HepG2 (cell line): ENCODE data around the gene BCAR3. TPM values are rescaled to one million over a fixed set of nuclear protein-coding genes. Genes with fewer than 3 reads are reported as not detected.

Experiments used
- DPF2 ChIP-seq: sonication (generic); formaldehyde crosslinking; IDR thresholded peaks from 2 replicates; pipeline ENCODE4 v1.4.0; 2020; ENCODE audit warnings: mild to moderate bottlenecking, low read depth, missing genetic modification reagents, borderline replicate concordance
- HOXA9 ChIP-seq: sonication (generic); formaldehyde crosslinking; IDR thresholded peaks from 2 replicates; pipeline ENCODE4 v1.8.1; 2022; ENCODE audit warnings: missing genetic modification reagents, mild to moderate bottlenecking, moderate library complexity, borderline replicate concordance
- PTBP1 ChIP-seq: fragments of 200-400 bp; formaldehyde crosslinking; IDR thresholded peaks from 2 replicates; pipeline ENCODE4 v1.6.1; 2018; ENCODE audit warnings: low read length, low read depth; ENCODE audit not compliant: poor library complexity, severe bottlenecking
- RBFOX2 ChIP-seq: fragments of 200-400 bp; formaldehyde crosslinking; IDR thresholded peaks from 2 replicates; pipeline ENCODE4 v1.6.1; 2017; ENCODE audit warnings: low read depth, mild to moderate bottlenecking, low read length
- RBM39 ChIP-seq: fragments of 200-400 bp; formaldehyde crosslinking; IDR thresholded peaks from one replicate; pipeline ENCODE4 v1.6.1; 2018; ENCODE audit warnings: antibody characterized with exemption, mild to moderate bottlenecking, low read depth, low read length; ENCODE audit not compliant: poor library complexity, severe bottlenecking
- RNF2 ChIP-seq: fragments of 450-650 bp; conservative IDR thresholded peaks from 2 replicates; pipeline ENCODE4 v1.6.1; 2016; ENCODE audit warnings: low read depth
- ZBTB34 ChIP-seq: sonication (generic); formaldehyde crosslinking; IDR thresholded peaks from 2 replicates; pipeline ENCODE4 v1.8.0; 2022; ENCODE audit warnings: mild to moderate bottlenecking, missing genetic modification reagents
- ZBTB40 ChIP-seq, 2 experiments: fragments of 450-650 bp in 1 of 2; sonication (generic) in 1 of 2; formaldehyde crosslinking in 1 of 2; IDR thresholded peaks; 2 replicates each; pipeline versions ENCODE4 v1.6.1 to v1.8.0; 2016 to 2022; ENCODE audit warnings: antibody characterized with exemption in 1 of 2, mild to moderate bottlenecking in 1 of 2, missing genetic modification reagents in 1 of 2
- ZNF234 ChIP-seq: sonication (generic); formaldehyde crosslinking; conservative IDR thresholded peaks from 2 replicates; pipeline ENCODE4 v1.5.1; 2020; ENCODE audit warnings: mild to moderate bottlenecking, missing genetic modification reagents
- ZNF280D ChIP-seq: sonication (generic); formaldehyde crosslinking; IDR thresholded peaks from 2 replicates; pipeline ENCODE4 v1.5.1; 2020; ENCODE audit warnings: mild to moderate bottlenecking, missing genetic modification reagents
- ZNF557 ChIP-seq: sonication (generic); formaldehyde crosslinking; IDR thresholded peaks from 2 replicates; pipeline ENCODE4 v1.4.0; 2020; ENCODE audit warnings: missing genetic modification reagents
- ZNF7 ChIP-seq: IDR thresholded peaks from 2 replicates; pipeline ENCODE4 v1.6.1; 2016; ENCODE audit warnings: missing biosample characterization, missing genetic modification reagents
- polyA plus RNA-seq, 8 experiments: library from polyadenylated mRNA; depleted of rRNA in 3 of 8; stranded (reverse) in 7 of 8; unstranded in 1 of 8; fragments of >200 nt; fragmentation: Illumina TruSeq in 4 of 8; extraction: Trizol in 4 of 8; gene quantifications; 2 replicates each; pipeline versions ENCODE4 v1.2.1 to v1.2.3, GENCODE V29; 2011 to 2016; ENCODE audit warnings: low read depth in 4 of 8, missing spikeins in 1 of 8, mixed read lengths in 1 of 8; ENCODE audit not compliant: insufficient read depth in 1 of 8
- total RNA-seq, 5 experiments: library from RNA; depleted of rRNA; stranded (reverse); fragments of >200 nt; fragmentation: Illumina TruSeq; extraction: Trizol; gene quantifications; 2 replicates each; pipeline ENCODE4 v1.2.3, GENCODE V29; 2016; ENCODE audit warnings: low read depth in 1 of 5
- TF ChIP-seq, protein P1 (sequence below): sonication (generic); formaldehyde crosslinking; IDR thresholded peaks from 2 replicates; pipeline ENCODE4 v1.8.1; 2023; ENCODE audit warnings: mild to moderate bottlenecking, moderate library complexity, missing genetic modification reagents

The BCAR3 gene
- total and polyA plus RNA-seq, 2 of the 13 experiments (the other 11 are each of a cell fraction or from before 2014, with no cell fraction given) = 3.6 to 4.8 TPM

- TF ChIP-seq ZBTB34 (CRISPR knock-in tag) (no peak), RBFOX2 (peak; percentile 22), ZNF557 (CRISPR knock-in tag) (no peak), RNF2 (peak; percentile 49; the same call in 1 of the 2 replicates), ZNF7 (CRISPR knock-in tag) (no peak), ZBTB40 (IDR thresholded peaks at IDR 0.05) (no peak), ZBTB40 (CRISPR knock-in tag; IDR thresholded peaks at IDR 0.05) (no peak), ZNF234 (CRISPR knock-in tag) (no peak), RBM39 (no peak), PTBP1 (no peak), HOXA9 (no peak), ZNF280D (CRISPR knock-in tag) (0 out of 2 replicates have a peak, but pooled peaks have one; percentile 60), DPF2 (no peak)
- TF ChIP-seq, protein P1, sequence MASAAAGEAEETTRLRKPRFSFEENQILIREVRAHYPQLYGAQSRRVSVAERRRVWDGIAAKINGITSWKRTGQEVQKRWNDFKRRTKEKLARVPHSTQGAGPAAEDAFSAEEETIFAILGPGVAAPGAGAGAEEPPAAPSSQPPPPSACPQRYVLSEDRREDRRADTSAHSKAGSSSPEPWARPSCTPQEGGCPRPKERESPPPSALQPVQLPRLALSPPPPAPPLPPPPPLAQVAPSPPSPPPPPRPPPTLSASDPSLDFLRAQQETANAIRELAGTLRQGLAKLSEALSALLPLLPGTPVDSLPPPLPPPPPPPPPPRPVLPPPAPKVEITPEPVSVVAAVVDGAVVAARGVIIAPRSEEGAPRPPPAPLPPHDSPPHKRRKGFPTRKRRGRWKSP = 0 out of 2 replicates have a peak, but pooled peaks have one; percentile 18
Observed at GRCh38 chr1:93615582-93616150, 66.0 kb downstream of the BCAR3 start (continued).
